Regular cardiac myocyte (primary cell): ENCODE data around the gene UBA52. TPM values are rescaled to one million over a fixed set of nuclear protein-coding genes. Genes with fewer than 3 reads are reported as not detected.

Experiments used
- total RNA-seq: library from RNA; depleted of rRNA; stranded (reverse); fragments of >200 nt; gene quantifications from 2 replicates; pipeline ENCODE4 v1.2.3, GENCODE V29; 2014

Gene UBA52
- 565 and 821 TPM in 2 replicates for total RNA-seq

GRCh38 chr19:18571564-18572344, at the start of gene UBA52:
TSS of gene UBA52 (plus strand) at chr19:18571857. CDS start at chr19:18573301, 1,444 bp downstream.

GRCh38 chr19:18542941-18543813, 28.5 kb upstream of the UBA52 start, which contains the start of gene FKBP8:
TSS of gene FKBP8 (minus strand) at chr19:18543573. CDS start at chr19:18541970, 1,603 bp downstream.

GRCh38 chr19:18557411-18558201, 14.1 kb upstream of the UBA52 start, which contains the start of gene KXD1:
TSS of gene KXD1 (plus strand) at chr19:18557870. CDS start at chr19:18562057, 4,187 bp downstream.

GRCh38 chr19:18588611-18589379, 17.1 kb downstream of the UBA52 start, which contains the start of gene REX1BD:
TSS of gene REX1BD (plus strand) at chr19:18588798. CDS start at chr19:18588802, 4 bp downstream.

GRCh38 chr19:18606281-18607225, 34.9 kb downstream of the UBA52 start, which contains the start of gene CRLF1:
TSS of gene CRLF1 (minus strand) at chr19:18606799. CDS start at chr19:18606656, 143 bp downstream.

GRCh38 chr19:18612772-18613588, 41.3 kb downstream of the UBA52 start, which contains the start of gene TMEM59L:
TSS of gene TMEM59L (plus strand) at chr19:18612870. CDS start at chr19:18612959, 89 bp downstream.

Other genes starting within 250 kb of the UBA52 start
- gene LSM4, start 248.8 kb upstream of the UBA52 start, total RNA-seq = 80.6 and 206 TPM in 2 replicates
- 31.1 and 61.2 TPM in 2 replicates for gene PGPEP1, start 231.3 kb upstream of the UBA52 start, total RNA-seq
- 57.1 and 243 TPM in 2 replicates for gene GDF15, start 185.7 kb upstream of the UBA52 start, total RNA-seq
- under 0.01 TPM in 1 of 2 replicates, not detected in the other for gene LRRC25, start 174.2 kb upstream of the UBA52 start, total RNA-seq
- 67.7 and 68.1 TPM in 2 replicates for gene SSBP4, start 152.5 kb upstream of the UBA52 start, total RNA-seq
- gene ISYNA1, start 133.7 kb upstream of the UBA52 start, total RNA-seq = 10.7 and 17.8 TPM in 2 replicates
- gene ELL, start 49.8 kb upstream of the UBA52 start, total RNA-seq = 13.6 and 15.8 TPM in 2 replicates
- gene FKBP8, start 28.3 kb upstream of the UBA52 start, total RNA-seq = 207 and 320 TPM in 2 replicates
- gene KXD1, start 14.0 kb upstream of the UBA52 start, total RNA-seq = 58.6 and 106 TPM in 2 replicates
- gene REX1BD, start 16.9 kb downstream of the UBA52 start, total RNA-seq = 47.6 and 64.8 TPM in 2 replicates
- gene CRLF1, start 34.9 kb downstream of the UBA52 start, total RNA-seq = 19.7 TPM in 2 replicates
- 0.96 and 1.4 TPM in 2 replicates for gene TMEM59L, start 41.0 kb downstream of the UBA52 start, total RNA-seq
- 4.0 and 4.2 TPM in 2 replicates for gene KLHL26, start 65.2 kb downstream of the UBA52 start, total RNA-seq
- 1.2 and 2.0 TPM in 2 replicates for gene CRTC1, start 111.8 kb downstream of the UBA52 start, total RNA-seq
- gene COMP, start 219.4 kb downstream of the UBA52 start, total RNA-seq = 0.28 and 0.77 TPM in 2 replicates